K562 (cell line): Measurements from ENCODE around the gene CD4. TPM values are rescaled to one million over a fixed set of nuclear protein-coding genes. Genes with fewer than 3 reads are reported as not detected.

Experiments
- ARHGAP35 ChIP-seq: fragments of 450-650 bp; IDR thresholded peaks from 2 replicates; pipeline ENCODE4 v1.6.1; 2018; ENCODE audit not compliant: partially characterized antibody
- BCOR ChIP-seq: fragments of 450-650 bp; IDR thresholded peaks from 2 replicates; pipeline ENCODE4 v1.6.1; 2016
- CCAR2 ChIP-seq: fragments of 200-400 bp; formaldehyde crosslinking; IDR thresholded peaks from 2 replicates; pipeline ENCODE4 v1.6.1; 2017; ENCODE audit warnings: mild to moderate bottlenecking, low read depth, low read length
- DDX20 ChIP-seq: fragments of 450-650 bp; IDR thresholded peaks from 2 replicates; pipeline ENCODE4 v1.6.1; 2016; ENCODE audit warnings: missing genetic modification characterization, low read depth, mild to moderate bottlenecking, missing compliant biosample characterization, moderate library complexity
- E2F1 ChIP-seq: sonication (generic); formaldehyde crosslinking; IDR thresholded peaks from 2 replicates; pipeline ENCODE4 v1.8.1; 2023; ENCODE audit warnings: mild to moderate bottlenecking, missing genetic modification reagents, moderate library complexity
- FUS ChIP-seq: fragments of 200-400 bp; formaldehyde crosslinking; optimal IDR thresholded peaks from 2 replicates; pipeline ENCODE3; 2017; ENCODE audit warnings: low read depth, low read length
- GATA2 ChIP-seq: sonication (generic); formaldehyde crosslinking; IDR thresholded peaks from 2 replicates; pipeline ENCODE4 v1.4.0; 2020; ENCODE audit warnings: mild to moderate bottlenecking, missing genetic modification reagents
- HIVEP1 ChIP-seq: fragments of 250-450 bp; sonication (Bioruptor Pico); IDR thresholded peaks from 2 replicates; pipeline ENCODE4 v1.4.0; 2020; ENCODE audit warnings: mild to moderate bottlenecking
- LCOR ChIP-seq: sonication (generic); formaldehyde crosslinking; IDR thresholded peaks from 2 replicates; pipeline ENCODE4 v1.8.0; 2022; ENCODE audit warnings: mild to moderate bottlenecking, missing genetic modification reagents
- MEF2A ChIP-seq: IDR thresholded peaks from 2 replicates; pipeline ENCODE4 v1.6.1; 2011; ENCODE audit warnings: low read depth, mild to moderate bottlenecking, low read length, moderate library complexity; ENCODE audit not compliant: control insufficient read depth
- NCOR1 ChIP-seq: fragments of 450-650 bp; IDR thresholded peaks from 2 replicates; pipeline ENCODE4 v1.6.1; 2016; ENCODE audit warnings: mild to moderate bottlenecking, moderate library complexity
- NFIX ChIP-seq: fragments of 250-450 bp; sonication (Bioruptor Pico); IDR thresholded peaks from 2 replicates; pipeline ENCODE4 v1.4.0; 2020; ENCODE audit warnings: low read depth, mild to moderate bottlenecking, moderate library complexity
- NFRKB ChIP-seq: fragments of 450-650 bp; IDR thresholded peaks from 2 replicates; pipeline ENCODE4 v1.6.1; 2016; ENCODE audit warnings: low read depth
- POLR2G ChIP-seq: fragments of 200-400 bp; formaldehyde crosslinking; IDR thresholded peaks from 2 replicates; pipeline ENCODE4 v1.6.1; 2017; ENCODE audit warnings: low read depth, mild to moderate bottlenecking, antibody characterized with exemption, low read length, moderate library complexity
- PYGO2 ChIP-seq: fragments of 450-650 bp; IDR thresholded peaks from 2 replicates; pipeline ENCODE4 v1.6.1; 2016; ENCODE audit warnings: mild to moderate bottlenecking, missing genetic modification characterization, moderate library complexity, missing compliant biosample characterization
- STAT5B ChIP-seq: fragments of 250-450 bp; sonication (Bioruptor Pico); IDR thresholded peaks from 2 replicates; pipeline ENCODE4 v1.8.0; 2021; ENCODE audit warnings: mild to moderate bottlenecking, inconsistent platforms
- TCFL5 ChIP-seq: fragments of 250-450 bp; sonication (Bioruptor Pico); conservative IDR thresholded peaks from 2 replicates; pipeline ENCODE4 v1.6.1; 2021; ENCODE audit warnings: mild to moderate bottlenecking, moderate library complexity, matching md5 sums
- TEAD1 ChIP-seq, 2 experiments: fragments of 450-650 bp in 1 of 2; sonication (generic) in 1 of 2; formaldehyde crosslinking; IDR thresholded peaks; 2 replicates each; pipeline versions ENCODE4 v1.4.0 to v1.8.0; 2020 to 2022; ENCODE audit warnings: mild to moderate bottlenecking in 2 of 2, missing genetic modification reagents in 1 of 2
- USF2 ChIP-seq: sonication (generic); formaldehyde crosslinking; IDR thresholded peaks from 2 replicates; pipeline ENCODE4 v1.5.0; 2020; ENCODE audit warnings: missing genetic modification reagents
- ZC3H11A ChIP-seq: IDR thresholded peaks from 2 replicates; pipeline ENCODE4 v1.6.1; 2012; ENCODE audit warnings: low read depth, low read length, improper control_type of control experiment
- ZFX ChIP-seq: sonication (generic); formaldehyde crosslinking; IDR thresholded peaks from 2 replicates; pipeline ENCODE4 v1.8.0; 2022; ENCODE audit warnings: mild to moderate bottlenecking, missing genetic modification reagents, moderate library complexity
- ZNF121 ChIP-seq: sonication (generic); formaldehyde crosslinking; conservative IDR thresholded peaks from 2 replicates; pipeline ENCODE4 v1.8.0; 2022; ENCODE audit warnings: missing genetic modification reagents
- polyA plus RNA-seq, 8 experiments: library from polyadenylated mRNA; depleted of rRNA in 4 of 8; stranded (reverse) in 5 of 8; unstranded in 3 of 8; fragments of >200 nt; fragmentation: Nextera tagmentation in 2 of 8; fragmentation: Illumina TruSeq in 1 of 8; extraction: Ambion mirVana in 2 of 8; extraction: Trizol in 1 of 8; gene quantifications; 2 replicates each; pipeline versions ENCODE4 v1.2.1 to v1.2.3, GENCODE V29; 2011 to 2014; ENCODE audit warnings: inconsistent platforms in 1 of 8, missing spikeins in 1 of 8
- total RNA-seq, 7 experiments: library from RNA; depleted of rRNA in 6 of 7; stranded (reverse); fragments of >200 nt in 6 of 7; fragmentation: Illumina TruSeq in 2 of 7; extraction: Trizol in 2 of 7; gene quantifications; 2 replicates each; pipeline versions ENCODE4 v1.2.1 to v1.2.3, GENCODE V29; 2011 to 2021; ENCODE audit warnings: low replicate concordance in 1 of 7
- TF ChIP-seq, protein P1 (sequence below): fragments of 150-350 bp; conservative IDR thresholded peaks from 2 replicates; pipeline ENCODE4 v1.6.1; 2014; ENCODE audit warnings: low read length
- TF ChIP-seq, protein P2 (sequence below): sonication (generic); formaldehyde crosslinking; IDR thresholded peaks from 2 replicates; pipeline ENCODE4 v1.8.0; 2022; ENCODE audit warnings: mild to moderate bottlenecking, missing genetic modification reagents

CD4 gene
- total and polyA plus RNA-seq, 9 of the 15 experiments (the other 6 are each of a cell fraction or from before 2014, with no cell fraction given), result 0.06 to 0.27 (median 0.09) TPM; not detected in 5

DNA sequence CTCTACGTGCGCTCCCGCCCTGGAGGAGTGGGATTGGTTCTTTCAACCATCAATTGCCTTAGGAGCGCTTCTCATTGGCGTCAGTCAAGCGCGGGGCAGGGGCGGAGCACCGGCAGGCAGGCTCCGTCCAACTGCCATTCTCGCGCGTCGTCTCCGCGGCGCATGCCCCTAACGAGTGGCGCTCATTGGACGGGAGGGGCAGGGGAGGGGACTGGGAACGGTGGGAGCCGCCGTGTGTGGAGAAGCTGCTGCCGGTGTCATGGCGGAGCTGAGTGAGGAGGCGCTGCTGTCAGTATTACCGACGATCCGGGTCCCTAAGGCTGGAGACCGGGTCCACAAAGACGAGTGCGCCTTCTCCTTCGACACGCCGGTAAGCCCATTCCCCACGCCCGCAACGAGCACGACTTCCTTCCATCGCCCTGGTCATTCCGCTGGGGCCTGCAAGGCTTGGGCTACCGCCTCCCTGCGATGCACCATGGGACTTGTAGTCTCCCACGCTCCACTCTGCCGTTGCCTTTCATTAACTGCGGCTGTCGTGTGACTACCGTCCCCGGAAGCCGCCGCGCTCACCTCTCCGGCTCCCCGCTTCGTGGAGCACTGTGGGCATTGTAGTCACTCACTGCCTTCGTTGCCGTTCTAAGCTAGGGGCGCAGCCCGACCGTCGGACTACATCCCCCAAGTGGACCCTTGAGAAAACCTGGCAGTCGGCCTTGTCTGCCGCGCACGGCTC is 62.8 kb downstream of the CD4 start, which contains the start of gene USP5 (continued):
- TF ChIP-seq NCOR1 (no peak), POLR2G (peak; percentile 79), ZFX (CRISPR knock-in tag) (peak; percentile 98), ARHGAP35 (no peak), USF2 (CRISPR knock-in tag) (peak; percentile 48), MEF2A (no peak), NFRKB (peak; percentile 51; the same call in 1 of the 2 replicates), E2F1 (no peak), ZC3H11A (no peak), TEAD1 (CRISPR knock-in tag; IDR thresholded peaks at IDR 0.05) (peak in 1 of 2 experiments; percentile 96; a peak in 3 of 4 replicates), PYGO2 (tag) (peak; percentile 84), STAT5B (no peak), LCOR (CRISPR knock-in tag) (0 out of 2 replicates have a peak, but pooled peaks have one; percentile 58), CCAR2 (no peak), GATA2 (CRISPR knock-in tag) (no peak), FUS (no peak), DDX20 (peak; percentile 68; the same call in 1 of the 2 replicates), ZNF121 (CRISPR knock-in tag) (no peak), BCOR (no peak), NFIX (no peak), TCFL5 (peak; percentile 68; the same call in 1 of the 2 replicates), HIVEP1 (0 out of 2 replicates have a peak, but pooled peaks have one; percentile 37)
- TF ChIP-seq, protein P1, sequence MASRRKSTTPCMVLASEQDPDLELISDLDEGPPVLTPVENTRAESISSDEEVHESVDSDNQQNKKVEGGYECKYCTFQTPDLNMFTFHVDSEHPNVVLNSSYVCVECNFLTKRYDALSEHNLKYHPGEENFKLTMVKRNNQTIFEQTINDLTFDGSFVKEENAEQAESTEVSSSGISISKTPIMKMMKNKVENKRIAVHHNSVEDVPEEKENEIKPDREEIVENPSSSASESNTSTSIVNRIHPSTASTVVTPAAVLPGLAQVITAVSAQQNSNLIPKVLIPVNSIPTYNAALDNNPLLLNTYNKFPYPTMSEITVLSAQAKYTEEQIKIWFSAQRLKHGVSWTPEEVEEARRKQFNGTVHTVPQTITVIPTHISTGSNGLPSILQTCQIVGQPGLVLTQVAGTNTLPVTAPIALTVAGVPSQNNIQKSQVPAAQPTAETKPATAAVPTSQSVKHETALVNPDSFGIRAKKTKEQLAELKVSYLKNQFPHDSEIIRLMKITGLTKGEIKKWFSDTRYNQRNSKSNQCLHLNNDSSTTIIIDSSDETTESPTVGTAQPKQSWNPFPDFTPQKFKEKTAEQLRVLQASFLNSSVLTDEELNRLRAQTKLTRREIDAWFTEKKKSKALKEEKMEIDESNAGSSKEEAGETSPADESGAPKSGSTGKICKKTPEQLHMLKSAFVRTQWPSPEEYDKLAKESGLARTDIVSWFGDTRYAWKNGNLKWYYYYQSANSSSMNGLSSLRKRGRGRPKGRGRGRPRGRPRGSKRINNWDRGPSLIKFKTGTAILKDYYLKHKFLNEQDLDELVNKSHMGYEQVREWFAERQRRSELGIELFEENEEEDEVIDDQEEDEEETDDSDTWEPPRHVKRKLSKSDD, result 0 out of 2 replicates have a peak, but pooled peaks have one; percentile 60
- TF ChIP-seq, protein P2, sequence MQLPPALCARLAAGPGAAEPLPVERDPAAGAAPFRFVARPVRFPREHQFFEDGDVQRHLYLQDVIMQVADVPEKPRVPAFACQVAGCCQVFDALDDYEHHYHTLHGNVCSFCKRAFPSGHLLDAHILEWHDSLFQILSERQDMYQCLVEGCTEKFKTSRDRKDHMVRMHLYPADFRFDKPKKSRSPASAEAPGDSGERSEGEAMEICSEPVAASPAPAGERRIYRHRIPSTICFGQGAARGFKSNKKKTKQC (CRISPR knock-in tag), result no peak
